Measurements from ENCODE around the gene SLC9A7. TPM values are rescaled to one million over a fixed set of nuclear protein-coding genes. Genes with fewer than 3 reads are reported as not detected.

SLC9A7 gene
- total RNA-seq, 1 donor from 2014 or later: 3.5 TPM

GRCh38 chrX:46666831-46667230 is 92.1 kb downstream of the SLC9A7 start:
- Histone ChIP-seq H3F3A (ENCODE audit: low read depth) (no peaks in the 10 kb centered on the region), H4K20me1 (ENCODE audit: low read depth) (no peaks in the 10 kb centered on the region), H3K27ac (no peak overlapping the region), H3K79me2 (ENCODE audit: low read depth) (no peaks in the 10 kb centered on the region), H3K9ac (no peak overlapping the region), H2AFZ (replicated peaks) (no peak overlapping the region), H3K4me1 (no peaks in the 10 kb centered on the region), H3K9me3 (ENCODE audit: low read depth) (no peaks in the 10 kb centered on the region), H3K4me3 (no peak overlapping the region), H3K27me3 (no peaks in the 10 kb centered on the region), H3K36me3 (no peaks in the 10 kb centered on the region), H3K4me2 (no peak overlapping the region)
- Mint-ChIP-seq H3K4me1 (no peaks in the 10 kb centered on the region), H3K9me3 (peaks cover 6% of the 10 kb centered on the region), H3K4me3 (no peak overlapping the region), H3K27ac (no peak overlapping the region), H3K36me3 (peaks cover 2% of the 10 kb centered on the region), H3K27me3 (ENCODE audit: insufficient read depth, low read depth) (no peaks in the 10 kb centered on the region)
- TF ChIP-seq CTCF (IDR thresholded peaks at IDR 0.05) (no peak), EZH2 (IDR thresholded peaks at IDR 0.05) (no peak), EZH2phosphoT487 (IDR thresholded peaks at IDR 0.05) (no peak)
- no peak for DNase-seq (ENCODE audit: low spot score)

GRCh38 chrX:46665232-46666152 is 93.4 kb downstream of the SLC9A7 start:
- Mint-ChIP-seq H3K36me3 (peaks cover 2% of the 10 kb centered on the region), H3K27me3 (ENCODE audit: insufficient read depth, low read depth) (no peaks in the 10 kb centered on the region), H3K27ac (no peak overlapping the region), H3K4me3 (no peak overlapping the region), H3K4me1 (no peaks in the 10 kb centered on the region), H3K9me3 (peaks cover 6% of the 10 kb centered on the region)
- Histone ChIP-seq H3K27me3 (no peaks in the 10 kb centered on the region), H3K27ac (no peak overlapping the region), H3K36me3 (no peaks in the 10 kb centered on the region), H3K4me2 (no peak overlapping the region), H3K79me2 (ENCODE audit: low read depth) (no peaks in the 10 kb centered on the region), H3K4me3 (no peak overlapping the region), H3K4me1 (no peaks in the 10 kb centered on the region), H4K20me1 (ENCODE audit: low read depth) (no peaks in the 10 kb centered on the region), H2AFZ (replicated peaks) (no peak overlapping the region), H3F3A (ENCODE audit: low read depth) (no peaks in the 10 kb centered on the region), H3K9ac (no peak overlapping the region), H3K9me3 (ENCODE audit: low read depth) (no peaks in the 10 kb centered on the region)
- DNase-seq (ENCODE audit: low spot score): no peak
- TF ChIP-seq EZH2phosphoT487 (IDR thresholded peaks at IDR 0.05): no peak
- no peak for TF ChIP-seq CTCF (IDR thresholded peaks at IDR 0.05)
- TF ChIP-seq EZH2 (IDR thresholded peaks at IDR 0.05): no peak

- Histone ChIP-seq H3K79me2 (ENCODE audit: low read depth) (no peaks in the 10 kb centered on the region), H3F3A (ENCODE audit: low read depth) (no peaks in the 10 kb centered on the region), H3K4me3 (no peak overlapping the region), H3K9me3 (ENCODE audit: low read depth) (no peaks in the 10 kb centered on the region), H3K36me3 (no peaks in the 10 kb centered on the region), H3K4me2 (no peak overlapping the region), H3K27ac (no peak overlapping the region), H3K27me3 (no peaks in the 10 kb centered on the region), H4K20me1 (ENCODE audit: low read depth) (no peaks in the 10 kb centered on the region), H3K9ac (no peak overlapping the region), H2AFZ (replicated peaks) (no peak overlapping the region), H3K4me1 (no peaks in the 10 kb centered on the region)
- Mint-ChIP-seq H3K27me3 (ENCODE audit: insufficient read depth, low read depth) (no peaks in the 10 kb centered on the region), H3K27ac (no peak overlapping the region), H3K36me3 (peaks cover 2% of the 10 kb centered on the region), H3K4me3 (no peak overlapping the region), H3K9me3 (peaks cover 4% of the 10 kb centered on the region), H3K4me1 (no peaks in the 10 kb centered on the region)
- TF ChIP-seq CTCF (IDR thresholded peaks at IDR 0.05) (no peak), EZH2phosphoT487 (IDR thresholded peaks at IDR 0.05) (no peak), EZH2 (IDR thresholded peaks at IDR 0.05) (no peak)
- no peak for DNase-seq (ENCODE audit: low spot score)
Observed at GRCh38 chrX:46662188-46662958, 96.5 kb downstream of the SLC9A7 start.

Data from neural progenitor cell (in vitro differentiated cells).